Measurements from ENCODE around the gene CES3. TPM values are rescaled to one million over a fixed set of nuclear protein-coding genes. Genes with fewer than 3 reads are reported as not detected.

The CES3 gene
- total and polyA plus RNA-seq, 3 donors from 2014 or later, result 1.5 to 4.5 (median 4.1) TPM

DNA sequence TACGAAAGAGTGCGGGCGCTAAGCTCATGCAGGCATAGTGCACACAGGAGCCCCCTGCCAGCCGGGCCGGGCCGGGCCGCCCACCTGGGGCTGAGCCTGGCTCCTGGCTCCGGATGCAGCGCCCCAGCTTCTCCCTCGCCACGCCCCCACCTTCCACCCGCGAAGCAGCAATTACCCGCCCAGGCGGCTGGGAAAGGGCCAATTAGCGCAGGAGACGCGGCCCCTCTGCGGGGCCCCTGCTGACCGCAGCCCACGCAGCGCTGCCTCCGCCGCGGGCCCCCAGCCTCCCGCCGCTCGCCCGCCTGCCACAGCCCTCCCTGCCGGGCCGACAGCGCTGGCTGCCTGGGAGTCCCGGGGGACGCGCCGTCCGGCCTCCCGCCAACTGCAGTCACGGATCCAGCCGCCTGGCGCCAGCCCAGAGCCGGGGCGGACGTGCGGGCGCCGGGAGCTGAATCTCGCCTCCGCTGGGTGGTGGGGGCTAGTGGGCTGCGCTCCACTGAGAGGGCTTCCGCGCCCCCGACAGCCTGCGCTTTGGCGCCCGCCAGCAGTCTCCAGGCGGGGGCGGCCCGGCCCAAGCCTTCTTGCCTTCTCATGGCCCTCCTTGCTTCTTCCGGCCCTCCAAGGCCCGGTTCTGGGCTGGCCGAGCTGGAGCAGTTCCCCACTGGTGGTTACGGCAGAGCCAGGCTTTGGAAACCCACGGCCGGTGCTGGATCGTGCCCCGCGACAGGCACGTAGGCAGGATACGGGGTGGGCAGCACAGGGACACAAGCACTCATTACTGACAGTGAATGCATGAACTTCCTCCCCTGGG, 53.0 kb downstream of the CES3 start:
- H3K4me3 ChIP-seq, result peak overlapping the region; percentile 54 to 59
- peaks cover 14% of the 10 kb centered on the region for H3K4me1 ChIP-seq
- no peaks in the 10 kb centered on the region for H3K9me3 ChIP-seq
- H3K36me3 ChIP-seq (ENCODE audit: low read depth, missing control alignments), result no peaks in the 10 kb centered on the region
- TF ChIP-seq, protein P1, sequence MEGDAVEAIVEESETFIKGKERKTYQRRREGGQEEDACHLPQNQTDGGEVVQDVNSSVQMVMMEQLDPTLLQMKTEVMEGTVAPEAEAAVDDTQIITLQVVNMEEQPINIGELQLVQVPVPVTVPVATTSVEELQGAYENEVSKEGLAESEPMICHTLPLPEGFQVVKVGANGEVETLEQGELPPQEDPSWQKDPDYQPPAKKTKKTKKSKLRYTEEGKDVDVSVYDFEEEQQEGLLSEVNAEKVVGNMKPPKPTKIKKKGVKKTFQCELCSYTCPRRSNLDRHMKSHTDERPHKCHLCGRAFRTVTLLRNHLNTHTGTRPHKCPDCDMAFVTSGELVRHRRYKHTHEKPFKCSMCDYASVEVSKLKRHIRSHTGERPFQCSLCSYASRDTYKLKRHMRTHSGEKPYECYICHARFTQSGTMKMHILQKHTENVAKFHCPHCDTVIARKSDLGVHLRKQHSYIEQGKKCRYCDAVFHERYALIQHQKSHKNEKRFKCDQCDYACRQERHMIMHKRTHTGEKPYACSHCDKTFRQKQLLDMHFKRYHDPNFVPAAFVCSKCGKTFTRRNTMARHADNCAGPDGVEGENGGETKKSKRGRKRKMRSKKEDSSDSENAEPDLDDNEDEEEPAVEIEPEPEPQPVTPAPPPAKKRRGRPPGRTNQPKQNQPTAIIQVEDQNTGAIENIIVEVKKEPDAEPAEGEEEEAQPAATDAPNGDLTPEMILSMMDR (IDR thresholded peaks at IDR 0.05), result peak in 1 of 3 experiments; percentile 20
- no peak for TF ChIP-seq POLR2A (IDR thresholded peaks at IDR 0.05)
- DNase-seq, result peak; percentile 81
- intact Hi-C loops (cut with DNase I; ENCODE audit: low total_unique reads), result no loop called here
- peak overlapping the region; percentile 34 to 66 for H3K27ac ChIP-seq
- 0% methylated on average over 43 of the region's 70 CpGs; no CpG with 5 or more reads in 1 of the 2 donors for WGBS, 2 donors
- no peaks in the 10 kb centered on the region for H3K27me3 ChIP-seq

- 27 to 43% methylated on average over 6 of the region's 6 CpGs for WGBS, 2 donors
- H3K27ac ChIP-seq, result no peak overlapping the region
- intact Hi-C loops (cut with DNase I; ENCODE audit: low total_unique reads), result no loop called here
These were observed 53.7 kb downstream of the CES3 start for GRCh38 chr16:67014634-67015312.

DNA sequence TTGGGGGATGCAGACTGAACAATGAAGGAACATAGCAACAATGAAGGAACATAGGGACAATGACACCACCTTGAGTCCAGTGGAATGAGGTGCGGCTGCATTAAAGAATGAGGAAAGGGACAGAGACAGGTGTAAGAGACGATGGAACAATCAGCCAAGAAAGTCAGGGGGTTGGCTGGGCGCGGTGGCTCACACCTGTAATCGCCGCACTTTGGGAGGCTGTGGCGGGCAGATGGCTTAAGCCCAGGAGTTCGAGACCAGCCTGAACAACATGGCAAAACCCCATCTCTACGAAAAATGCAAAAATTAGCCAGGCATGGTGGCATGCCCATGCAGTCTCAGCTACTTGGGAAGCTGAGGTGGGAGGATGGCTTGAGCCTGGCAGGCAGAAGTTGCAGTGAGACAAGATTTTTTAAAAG, 54.3 kb downstream of the CES3 start:
- H3K4me3 ChIP-seq, result no peak overlapping the region
- H3K27me3 ChIP-seq, result no peaks in the 10 kb centered on the region
- no peaks in the 10 kb centered on the region for H3K9me3 ChIP-seq
- H3K36me3 ChIP-seq (ENCODE audit: low read depth, missing control alignments), result no peaks in the 10 kb centered on the region
- TF ChIP-seq, protein P1 (IDR thresholded peaks at IDR 0.05), result no peak
- TF ChIP-seq POLR2A (IDR thresholded peaks at IDR 0.05), result no peak
- intact Hi-C loops (cut with DNase I; ENCODE audit: low total_unique reads), result no loop called here
- H3K4me1 ChIP-seq, result peaks cover 14% of the 10 kb centered on the region
- 88 to 94% methylated on average over 9 of the region's 9 CpGs for WGBS, 2 donors
- peak; percentile 6 for DNase-seq
- H3K27ac ChIP-seq, result no peak overlapping the region

More at GRCh38 chr16:67014634-67015312, 53.7 kb downstream of the CES3 start:
- peak overlapping the region in 1 of 2 donors; percentile 54 for H3K4me3 ChIP-seq
- H3K27me3 ChIP-seq, result no peaks in the 10 kb centered on the region
- no peaks in the 10 kb centered on the region for H3K9me3 ChIP-seq
- DNase-seq, result peak; percentile 15
- H3K4me1 ChIP-seq, result peaks cover 14% of the 10 kb centered on the region
- H3K36me3 ChIP-seq (ENCODE audit: low read depth, missing control alignments), result no peaks in the 10 kb centered on the region
- TF ChIP-seq, protein P1 (IDR thresholded peaks at IDR 0.05), result no peak
- no peak for TF ChIP-seq POLR2A (IDR thresholded peaks at IDR 0.05)

- Histone ChIP-seq H3K27me3 (no peaks in the 10 kb centered on the region), H3K9me3 (no peaks in the 10 kb centered on the region), H3K4me1 (peaks cover 14% of the 10 kb centered on the region), H3K4me3 (no peak overlapping the region), H3K36me3 (ENCODE audit: low read depth, missing control alignments) (no peaks in the 10 kb centered on the region), H3K27ac (no peak overlapping the region)
- DNase-seq, result no peak
- intact Hi-C loops (cut with DNase I; ENCODE audit: low total_unique reads), result no loop called here
- TF ChIP-seq, protein P1 (IDR thresholded peaks at IDR 0.05), result no peak
- TF ChIP-seq POLR2A (IDR thresholded peaks at IDR 0.05), result no peak
These were observed 55.1 kb downstream of the CES3 start for GRCh38 chr16:67016143-67016542.

Measured in testis (tissue), 3 donors.